OCI-LY3 (cell line): ENCODE measurements around the gene CORO2B.

Source experiments
- CTCF ChIP-seq: fragments of 200-600, 300-600 bp; sonication (generic); IDR thresholded peaks from 2 replicates; pipeline ENCODE4 v1.5.1; 2014; ENCODE audit warnings: antibody characterized with exemption, low read length, low read depth
- EZH2phosphoT487 ChIP-seq: fragments of 200-600 bp; shearing (Covaris generic); IDR thresholded peaks from 2 replicates; pipeline ENCODE4 v1.6.1; 2018; ENCODE audit warnings: antibody characterized with exemption, mixed run types, low read depth

GRCh38 chr15:68676926-68677325 lies 98.1 kb downstream of the CORO2B start:
- TF ChIP-seq CTCF (no peak), EZH2phosphoT487 (no peak)
